HL-60 (cell line): ENCODE results near the gene CCDC183.

Source experiments
- DNase-seq, 2 experiments: peaks; one replicate each; pipeline ENCODE4 v3.0.0-alpha.2; 2010 to 2020; ENCODE audit warnings: low read depth in 1 of 2, low spot score in 1 of 2
- H3K27ac ChIP-seq: fragments of 250-450 bp; sonication (Bioruptor Pico); replicated peaks from 2 replicates; pipeline ENCODE4 v1.5.1; 2020; ENCODE audit warnings: mild to moderate bottlenecking, moderate library complexity
- H3K27me3 ChIP-seq: fragments of 250-450 bp; sonication (Bioruptor Pico); 2 replicates; pipeline ENCODE4 v1.5.1; 2021; ENCODE audit warnings: mild to moderate bottlenecking, moderate library complexity; ENCODE audit not compliant: insufficient read depth, poor library complexity, severe bottlenecking
- H3K4me3 ChIP-seq: replicated peaks from 2 replicates; pipeline ENCODE4 v1.5.1; 2011; ENCODE audit warnings: mild to moderate bottlenecking, control low read depth, low read length; ENCODE audit not compliant: insufficient read depth
- GABPA ChIP-seq: IDR thresholded peaks from 2 replicates; pipeline ENCODE4 v1.6.1; 2012; ENCODE audit warnings: low read depth
- POLR2AphosphoS5 ChIP-seq: IDR thresholded peaks from 2 replicates; pipeline ENCODE4 v1.6.1; 2012; ENCODE audit warnings: low read depth
- REST ChIP-seq: IDR thresholded peaks from 2 replicates; pipeline ENCODE4 v1.6.1; 2012; ENCODE audit warnings: low read depth; ENCODE audit not compliant: insufficient replicate concordance
- SPI1 ChIP-seq: IDR thresholded peaks from 2 replicates; pipeline ENCODE4 v1.6.1; 2012; ENCODE audit warnings: low read depth, mild to moderate bottlenecking, borderline replicate concordance
- TF ChIP-seq, protein P1 (sequence below): IDR thresholded peaks from one replicate; pipeline ENCODE4 v1.5.1; 2011; ENCODE audit warnings: low read length, control low read depth, inconsistent platforms; ENCODE audit not compliant: insufficient read depth

Gene CCDC183

GRCh38 chr9:136856079-136856476 lies 59.9 kb downstream of the CCDC183 start:
- Histone ChIP-seq H3K27me3 (no peaks in the 10 kb centered on the region), H3K27ac (no peak overlapping the region)
- TF ChIP-seq REST = no peak
- TF ChIP-seq SPI1 = no peak
- no peak for TF ChIP-seq POLR2AphosphoS5
- TF ChIP-seq, protein P1, sequence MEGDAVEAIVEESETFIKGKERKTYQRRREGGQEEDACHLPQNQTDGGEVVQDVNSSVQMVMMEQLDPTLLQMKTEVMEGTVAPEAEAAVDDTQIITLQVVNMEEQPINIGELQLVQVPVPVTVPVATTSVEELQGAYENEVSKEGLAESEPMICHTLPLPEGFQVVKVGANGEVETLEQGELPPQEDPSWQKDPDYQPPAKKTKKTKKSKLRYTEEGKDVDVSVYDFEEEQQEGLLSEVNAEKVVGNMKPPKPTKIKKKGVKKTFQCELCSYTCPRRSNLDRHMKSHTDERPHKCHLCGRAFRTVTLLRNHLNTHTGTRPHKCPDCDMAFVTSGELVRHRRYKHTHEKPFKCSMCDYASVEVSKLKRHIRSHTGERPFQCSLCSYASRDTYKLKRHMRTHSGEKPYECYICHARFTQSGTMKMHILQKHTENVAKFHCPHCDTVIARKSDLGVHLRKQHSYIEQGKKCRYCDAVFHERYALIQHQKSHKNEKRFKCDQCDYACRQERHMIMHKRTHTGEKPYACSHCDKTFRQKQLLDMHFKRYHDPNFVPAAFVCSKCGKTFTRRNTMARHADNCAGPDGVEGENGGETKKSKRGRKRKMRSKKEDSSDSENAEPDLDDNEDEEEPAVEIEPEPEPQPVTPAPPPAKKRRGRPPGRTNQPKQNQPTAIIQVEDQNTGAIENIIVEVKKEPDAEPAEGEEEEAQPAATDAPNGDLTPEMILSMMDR = no peak
- TF ChIP-seq GABPA = no peak

DNA sequence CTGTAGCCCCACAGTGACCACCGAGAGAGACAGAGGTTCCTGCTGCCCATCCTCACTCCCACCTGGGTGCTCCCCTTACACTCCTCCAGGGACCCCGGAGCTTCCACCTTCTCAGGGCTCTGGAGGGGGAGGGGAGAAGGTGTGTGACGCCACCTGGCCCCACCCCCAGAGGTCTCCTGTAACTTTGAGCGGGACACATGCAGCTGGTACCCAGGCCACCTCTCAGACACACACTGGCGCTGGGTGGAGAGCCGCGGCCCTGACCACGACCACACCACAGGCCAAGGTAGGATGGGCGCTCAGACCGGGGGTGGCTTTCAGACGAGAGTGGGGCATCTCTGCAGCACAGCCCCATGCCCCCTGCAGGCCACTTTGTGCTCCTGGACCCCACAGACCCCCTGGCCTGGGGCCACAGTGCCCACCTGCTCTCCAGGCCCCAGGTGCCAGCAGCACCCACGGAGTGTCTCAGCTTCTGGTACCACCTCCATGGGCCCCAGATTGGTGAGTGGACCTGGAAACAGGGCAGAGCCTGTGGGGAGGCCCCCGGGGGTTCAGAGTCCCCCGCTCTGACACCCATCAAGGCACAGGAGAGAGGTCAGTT lies 60.5 kb downstream of the CCDC183 start:
- DNase-seq = no peak
- no peaks in the 10 kb centered on the region for H3K27me3 ChIP-seq
- TF ChIP-seq POLR2AphosphoS5 = no peak
- TF ChIP-seq GABPA = no peak
- no peak for TF ChIP-seq SPI1
- TF ChIP-seq REST = no peak
- TF ChIP-seq, protein P1 = no peak
- H3K4me3 ChIP-seq = no peak overlapping the region
- no peak overlapping the region for H3K27ac ChIP-seq

More at GRCh38 chr9:136856079-136856476, 59.9 kb downstream of the CCDC183 start:
- no peak for DNase-seq
- H3K4me3 ChIP-seq = no peak overlapping the region

- H3K27ac ChIP-seq = no peak overlapping the region
- no peak overlapping the region for H3K4me3 ChIP-seq
- no peak for TF ChIP-seq POLR2AphosphoS5
- TF ChIP-seq SPI1 = no peak
- TF ChIP-seq REST = no peak
- TF ChIP-seq, protein P1 = no peak
- no peak for TF ChIP-seq GABPA
- H3K27me3 ChIP-seq = no peaks in the 10 kb centered on the region
- no peak for DNase-seq
Measured at GRCh38 chr9:136857166-136857565, 61.0 kb downstream of the CCDC183 start.
